ENCODE results near the gene TMEM132A. TPM values are rescaled to one million over a fixed set of nuclear protein-coding genes. Genes with fewer than 3 reads are reported as not detected.
"Not testable (repeated sequence)": the region's sequence is repeated elsewhere in the genome, so short reads cannot be mapped to it uniquely, and the experiment has no call there.

Gene TMEM132A
- polyA plus RNA-seq, 1 donor from 2014 or later: 0.26 TPM

GRCh38 chr11:60959431-60959830 lies 35.2 kb downstream of the TMEM132A start:
- Mint-ChIP-seq H3K4me3 (no peak overlapping the region), H3K36me3 (peaks cover 2% of the 10 kb centered on the region), H3K9me3 (no peaks in the 10 kb centered on the region), H3K27ac (no peak overlapping the region), H3K4me1 (peaks cover 1 to 4% (median 2%) of the 10 kb centered on the region in 3 donors), H3K27me3 (no peaks in the 10 kb centered on the region)

GRCh38 chr11:60960405-60960804 lies 36.1 kb downstream of the TMEM132A start:
- no peak overlapping the region for H3K4me3 Mint-ChIP-seq
- H3K9me3 Mint-ChIP-seq: no peaks in the 10 kb centered on the region
- peaks cover 2% of the 10 kb centered on the region for H3K36me3 Mint-ChIP-seq
- peaks cover 0 to 3% (median 1%) of the 10 kb centered on the region in 3 donors for H3K4me1 Mint-ChIP-seq
- H3K27ac Mint-ChIP-seq: no peak overlapping the region
- no peaks in the 10 kb centered on the region for H3K27me3 Mint-ChIP-seq

GRCh38 chr11:60964801-60965200 lies 40.5 kb downstream of the TMEM132A start:
- Mint-ChIP-seq H3K4me1 (peaks cover 0 to 2% (median 0%) of the 10 kb centered on the region in 3 donors), H3K4me3 (no peak overlapping the region), H3K27ac (no peak overlapping the region), H3K27me3 (no peaks in the 10 kb centered on the region), H3K36me3 (peaks cover under 1% of the 10 kb centered on the region), H3K9me3 (peaks cover 0 to 5% (median 4%) of the 10 kb centered on the region in 3 donors)

GRCh38 chr11:60966890-60967289 lies 42.6 kb downstream of the TMEM132A start:
- Mint-ChIP-seq H3K9me3 (peaks cover 0 to 5% (median 4%) of the 10 kb centered on the region in 3 donors), H3K27ac (no peak overlapping the region), H3K36me3 (no peaks in the 10 kb centered on the region), H3K4me3 (no peak overlapping the region), H3K27me3 (no peaks in the 10 kb centered on the region), H3K4me1 (peaks cover 9 to 15% (median 15%) of the 10 kb centered on the region in 3 donors)

- Mint-ChIP-seq H3K27ac (peak overlapping the region in 1 of 3 donors; percentile 39), H3K36me3 (no peaks in the 10 kb centered on the region), H3K9me3 (peaks cover 0 to 5% (median 4%) of the 10 kb centered on the region in 3 donors), H3K4me1 (peaks cover 11 to 18% (median 15%) of the 10 kb centered on the region in 3 donors), H3K4me3 (no peak overlapping the region), H3K27me3 (no peaks in the 10 kb centered on the region)
These were observed 44.0 kb downstream of the TMEM132A start for GRCh38 chr11:60968223-60968622.

GRCh38 chr11:60970369-60970774 lies 46.1 kb downstream of the TMEM132A start:
- H3K4me3 Mint-ChIP-seq: peak overlapping the region in 3 of 4 donors; percentile 28 to 90 (median 85)
- peaks cover 13 to 21% (median 15%) of the 10 kb centered on the region in 3 donors for H3K4me1 Mint-ChIP-seq
- H3K27me3 Mint-ChIP-seq: no peaks in the 10 kb centered on the region
- H3K27ac Mint-ChIP-seq: peak overlapping the region in 1 of 3 donors; percentile 50
- no peaks in the 10 kb centered on the region for H3K36me3 Mint-ChIP-seq
- H3K9me3 Mint-ChIP-seq: peaks cover 0 to 5% (median 4%) of the 10 kb centered on the region in 3 donors

GRCh38 chr11:60970890-60971289 lies 46.6 kb downstream of the TMEM132A start:
- Mint-ChIP-seq H3K9me3 (peaks cover 0 to 5% (median 4%) of the 10 kb centered on the region in 3 donors), H3K4me3 (peak overlapping the region in 3 of 4 donors; percentile 13 to 93 (median 91)), H3K4me1 (peaks cover 13 to 21% (median 15%) of the 10 kb centered on the region in 3 donors), H3K27me3 (no peaks in the 10 kb centered on the region), H3K27ac (peak overlapping the region in 2 of 3 donors; percentile 69 to 85), H3K36me3 (no peaks in the 10 kb centered on the region)

- peaks cover 13 to 22% (median 18%) of the 10 kb centered on the region in 3 donors for H3K4me1 Mint-ChIP-seq
- no peaks in the 10 kb centered on the region for H3K27me3 Mint-ChIP-seq
- peak within 1 kb of the TSS; percentile 37 to 85 (median 69) for H3K27ac Mint-ChIP-seq
- peaks cover 0 to 5% (median 4%) of the 10 kb centered on the region in 3 donors for H3K9me3 Mint-ChIP-seq
- H3K4me3 Mint-ChIP-seq: peak within 1 kb of the TSS; percentile 13 to 93 (median 85)
- no peaks in the 10 kb centered on the region for H3K36me3 Mint-ChIP-seq
These were observed 47.3 kb downstream of the TMEM132A start, which contains the start of gene CD6 for GRCh38 chr11:60971520-60971919. CD6 (plus strand) TSS chr11:60971680; CDS start chr11:60971866, 186 bp downstream.

GRCh38 chr11:60972182-60973030 lies 48.1 kb downstream of the TMEM132A start:
- H3K27me3 Mint-ChIP-seq: no peaks in the 10 kb centered on the region
- H3K4me3 Mint-ChIP-seq: peak overlapping the region in 3 of 4 donors; percentile 79 to 93 (median 84)
- peaks cover 13 to 24% (median 18%) of the 10 kb centered on the region in 3 donors for H3K4me1 Mint-ChIP-seq

GRCh38 chr11:60973699-60974098 lies 49.4 kb downstream of the TMEM132A start:
- H3K4me3 Mint-ChIP-seq: peak overlapping the region in 2 of 4 donors; percentile 44 to 72
- H3K36me3 Mint-ChIP-seq: no peaks in the 10 kb centered on the region

More at GRCh38 chr11:60972182-60973030, 48.1 kb downstream of the TMEM132A start:
- peaks cover 0 to 5% (median 4%) of the 10 kb centered on the region in 3 donors for H3K9me3 Mint-ChIP-seq
- no peaks in the 10 kb centered on the region for H3K36me3 Mint-ChIP-seq
- H3K27ac Mint-ChIP-seq: peak overlapping the region in 2 of 3 donors; percentile 31 to 85

GRCh38 chr11:60974316-60974715 lies 50.1 kb downstream of the TMEM132A start:
- H3K27me3 Mint-ChIP-seq, H3K36me3 Mint-ChIP-seq, H3K9me3 Mint-ChIP-seq: not testable (repeated sequence)
- Mint-ChIP-seq H3K4me1 (peaks cover 18 to 27% (median 18%) of the 10 kb centered on the region in 3 donors), H3K4me3 (peak overlapping the region in 1 of 4 donors; percentile 72), H3K27ac (peak overlapping the region in 1 of 3 donors; percentile 87)

More at GRCh38 chr11:60973699-60974098, 49.4 kb downstream of the TMEM132A start:
- Mint-ChIP-seq H3K4me1 (peaks cover 18 to 27% (median 18%) of the 10 kb centered on the region in 3 donors), H3K9me3 (no peaks in the 10 kb centered on the region), H3K27me3 (no peaks in the 10 kb centered on the region), H3K27ac (no peak overlapping the region)

- Mint-ChIP-seq H3K27me3 (no peaks in the 10 kb centered on the region), H3K4me3 (peak overlapping the region in 2 of 4 donors; percentile 33 to 72), H3K27ac (peak overlapping the region in 1 of 3 donors; percentile 87), H3K9me3 (no peaks in the 10 kb centered on the region), H3K4me1 (peaks cover 18 to 27% (median 18%) of the 10 kb centered on the region in 3 donors), H3K36me3 (no peaks in the 10 kb centered on the region)
These were observed 50.5 kb downstream of the TMEM132A start for GRCh38 chr11:60974726-60975125.

- no peaks in the 10 kb centered on the region for H3K36me3 Mint-ChIP-seq
- H3K4me3 Mint-ChIP-seq: no peak overlapping the region
- H3K4me1 Mint-ChIP-seq: peaks cover 3 to 11% (median 7%) of the 10 kb centered on the region in 3 donors
- H3K9me3 Mint-ChIP-seq: no peaks in the 10 kb centered on the region
- H3K27ac Mint-ChIP-seq: no peak overlapping the region
- H3K27me3 Mint-ChIP-seq: no peaks in the 10 kb centered on the region
These were observed 53.0 kb downstream of the TMEM132A start for GRCh38 chr11:60977224-60977623.

GRCh38 chr11:60977836-60978235 lies 53.6 kb downstream of the TMEM132A start:
- Mint-ChIP-seq H3K36me3 (no peaks in the 10 kb centered on the region), H3K27ac (no peak overlapping the region), H3K27me3 (no peaks in the 10 kb centered on the region), H3K4me1 (peaks cover 3 to 11% (median 7%) of the 10 kb centered on the region in 3 donors), H3K9me3 (no peaks in the 10 kb centered on the region), H3K4me3 (no peak overlapping the region)
